Parathyroid adenoma (tissue), 2 donors: Measurements from ENCODE around the gene RALA.

Experiments used
- H2AFZ ChIP-seq: fragments of 300-600 bp; sonication (generic); one replicate; pipeline ENCODE4 v1.7.0; 2017; ENCODE audit warnings: antibody characterized with exemption, mild to moderate bottlenecking
- H3K27ac ChIP-seq: fragments of 300-600 bp; sonication (generic); one replicate; pipeline ENCODE4 v1.7.0; 2017
- H3K27me3 ChIP-seq: fragments of 300-600 bp; sonication (generic); one replicate; pipeline ENCODE4 v1.7.0; 2017; ENCODE audit warnings: low read length; ENCODE audit not compliant: control insufficient read depth, insufficient read depth
- H3K36me3 ChIP-seq: fragments of 300-600 bp; sonication (generic); one replicate; pipeline ENCODE4 v1.7.0; 2017; ENCODE audit warnings: low read length; ENCODE audit not compliant: control insufficient read depth, insufficient read depth
- H3K4me1 ChIP-seq: fragments of 300-600 bp; sonication (generic); one replicate; pipeline ENCODE4 v1.7.0; 2017; ENCODE audit warnings: control low read depth
- H3K4me2 ChIP-seq: fragments of 300-600 bp; sonication (generic); one replicate; pipeline ENCODE4 v1.7.0; 2017; ENCODE audit warnings: low read length
- H3K4me3 ChIP-seq: fragments of 300-600 bp; sonication (generic); one replicate; pipeline ENCODE4 v1.7.0; 2017; ENCODE audit warnings: low read depth, low read length
- H3K79me2 ChIP-seq: fragments of 300-600 bp; sonication (generic); one replicate; pipeline ENCODE4 v1.7.0; 2017; ENCODE audit warnings: control low read depth
- H3K9ac ChIP-seq: fragments of 300-600 bp; sonication (generic); one replicate; pipeline ENCODE4 v1.7.0; 2017; ENCODE audit warnings: mild to moderate bottlenecking
- H3K9me3 ChIP-seq: fragments of 300-600 bp; sonication (generic); one replicate; pipeline ENCODE4 v1.7.0; 2017; ENCODE audit warnings: low read length; ENCODE audit not compliant: control insufficient read depth
- TF ChIP-seq, protein P1 (sequence below): fragments of 300-600 bp; sonication (generic); IDR thresholded peaks from one replicate; pipeline ENCODE4 v1.7.0; 2017; ENCODE audit warnings: antibody characterized with exemption, mild to moderate bottlenecking
- donor health status: primary hyperparathyroidism.

Gene RALA

DNA sequence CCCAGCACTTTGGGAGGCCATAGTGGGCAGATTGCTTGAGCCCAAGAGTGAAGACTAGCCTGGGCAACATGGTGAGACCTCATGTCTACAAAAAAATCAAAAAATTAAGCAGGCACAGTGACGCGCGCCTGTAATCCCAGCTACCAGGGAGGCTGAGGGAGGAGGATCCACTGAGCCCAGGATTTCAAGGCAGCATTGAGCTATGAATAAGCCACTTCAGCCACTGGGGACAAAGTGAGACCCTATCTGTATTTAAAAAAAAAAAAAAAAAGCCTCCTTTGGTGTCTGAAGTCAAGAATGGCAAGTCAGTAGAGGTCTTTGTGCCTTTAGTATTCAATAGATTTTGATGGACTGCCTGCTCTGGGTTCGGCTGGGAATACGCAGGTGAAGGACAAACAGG, 85.7 kb downstream of the RALA start:
- Histone ChIP-seq H3K9ac (no peak overlapping the region), H3K9me3 (no peaks in the 10 kb centered on the region), H3K4me3 (no peak overlapping the region), H3K36me3 (no peaks in the 10 kb centered on the region), H3K79me2 (no peaks in the 10 kb centered on the region), H3K4me2 (no peak overlapping the region), H3K4me1 (peaks cover 8% of the 10 kb centered on the region), H3K27me3 (no peaks in the 10 kb centered on the region), H3K27ac (no peak overlapping the region), H2AFZ (no peak overlapping the region)
- TF ChIP-seq, protein P1, sequence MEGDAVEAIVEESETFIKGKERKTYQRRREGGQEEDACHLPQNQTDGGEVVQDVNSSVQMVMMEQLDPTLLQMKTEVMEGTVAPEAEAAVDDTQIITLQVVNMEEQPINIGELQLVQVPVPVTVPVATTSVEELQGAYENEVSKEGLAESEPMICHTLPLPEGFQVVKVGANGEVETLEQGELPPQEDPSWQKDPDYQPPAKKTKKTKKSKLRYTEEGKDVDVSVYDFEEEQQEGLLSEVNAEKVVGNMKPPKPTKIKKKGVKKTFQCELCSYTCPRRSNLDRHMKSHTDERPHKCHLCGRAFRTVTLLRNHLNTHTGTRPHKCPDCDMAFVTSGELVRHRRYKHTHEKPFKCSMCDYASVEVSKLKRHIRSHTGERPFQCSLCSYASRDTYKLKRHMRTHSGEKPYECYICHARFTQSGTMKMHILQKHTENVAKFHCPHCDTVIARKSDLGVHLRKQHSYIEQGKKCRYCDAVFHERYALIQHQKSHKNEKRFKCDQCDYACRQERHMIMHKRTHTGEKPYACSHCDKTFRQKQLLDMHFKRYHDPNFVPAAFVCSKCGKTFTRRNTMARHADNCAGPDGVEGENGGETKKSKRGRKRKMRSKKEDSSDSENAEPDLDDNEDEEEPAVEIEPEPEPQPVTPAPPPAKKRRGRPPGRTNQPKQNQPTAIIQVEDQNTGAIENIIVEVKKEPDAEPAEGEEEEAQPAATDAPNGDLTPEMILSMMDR = no peak

GRCh38 chr7:39709768-39710311, 86.5 kb downstream of the RALA start:
- TF ChIP-seq, protein P1 = no peak

GRCh38 chr7:39712751-39713150, 89.4 kb downstream of the RALA start:
- Histone ChIP-seq H3K4me3 (no peak overlapping the region), H3K27ac (no peak overlapping the region), H2AFZ (no peak overlapping the region), H3K27me3 (no peaks in the 10 kb centered on the region), H3K4me2 (no peak overlapping the region), H3K9me3 (no peaks in the 10 kb centered on the region), H3K36me3 (no peaks in the 10 kb centered on the region), H3K9ac (no peak overlapping the region), H3K79me2 (no peaks in the 10 kb centered on the region), H3K4me1 (peaks cover 8% of the 10 kb centered on the region)
- TF ChIP-seq, protein P1 = no peak

More at GRCh38 chr7:39709768-39710311, 86.5 kb downstream of the RALA start:
- no peaks in the 10 kb centered on the region for H3K27me3 ChIP-seq
- H3K4me2 ChIP-seq = no peak overlapping the region
- H3K9me3 ChIP-seq = no peaks in the 10 kb centered on the region
- no peaks in the 10 kb centered on the region for H3K79me2 ChIP-seq
- peaks cover 8% of the 10 kb centered on the region for H3K4me1 ChIP-seq
- no peaks in the 10 kb centered on the region for H3K36me3 ChIP-seq
- no peak overlapping the region for H3K9ac ChIP-seq
- no peak overlapping the region for H3K4me3 ChIP-seq
- H2AFZ ChIP-seq = no peak overlapping the region
- H3K27ac ChIP-seq = no peak overlapping the region

GRCh38 chr7:39714447-39715091, 91.2 kb downstream of the RALA start:
- Histone ChIP-seq H3K4me1 (peaks cover 8% of the 10 kb centered on the region), H3K9ac (no peak overlapping the region), H3K27me3 (no peaks in the 10 kb centered on the region), H3K79me2 (no peaks in the 10 kb centered on the region), H3K36me3 (no peaks in the 10 kb centered on the region), H2AFZ (no peak overlapping the region), H3K27ac (no peak overlapping the region), H3K4me2 (no peak overlapping the region), H3K4me3 (no peak overlapping the region), H3K9me3 (no peaks in the 10 kb centered on the region)
- TF ChIP-seq, protein P1 = no peak

- Histone ChIP-seq H3K79me2 (no peaks in the 10 kb centered on the region), H3K4me1 (peaks cover 8% of the 10 kb centered on the region), H3K27ac (peak overlapping the region; percentile 84), H3K36me3 (no peaks in the 10 kb centered on the region), H3K9ac (no peak overlapping the region), H3K9me3 (no peaks in the 10 kb centered on the region), H3K27me3 (no peaks in the 10 kb centered on the region), H2AFZ (peak overlapping the region; percentile 82), H3K4me3 (peak overlapping the region; percentile 32), H3K4me2 (peak overlapping the region; percentile 52)
- TF ChIP-seq, protein P1 = no peak
Measured at GRCh38 chr7:39720586-39720985, 97.2 kb downstream of the RALA start.
